GM18519 (cell line): ENCODE measurements around the gene MAGEA9B.
"Not testable (repeated sequence)": the region's sequence is repeated elsewhere in the genome, so short reads cannot be mapped to it uniquely, and the experiment has no call there.

Experiments used
- ATAC-seq: cut with Tn5 transposase; IDR thresholded peaks from one replicate; pipeline ENCODE4 v1.9.1; 2021; ENCODE audit warnings: mild to moderate bottlenecking, moderate library complexity; ENCODE audit not compliant: unreplicated experiment, low FRiP score

MAGEA9B gene

DNA sequence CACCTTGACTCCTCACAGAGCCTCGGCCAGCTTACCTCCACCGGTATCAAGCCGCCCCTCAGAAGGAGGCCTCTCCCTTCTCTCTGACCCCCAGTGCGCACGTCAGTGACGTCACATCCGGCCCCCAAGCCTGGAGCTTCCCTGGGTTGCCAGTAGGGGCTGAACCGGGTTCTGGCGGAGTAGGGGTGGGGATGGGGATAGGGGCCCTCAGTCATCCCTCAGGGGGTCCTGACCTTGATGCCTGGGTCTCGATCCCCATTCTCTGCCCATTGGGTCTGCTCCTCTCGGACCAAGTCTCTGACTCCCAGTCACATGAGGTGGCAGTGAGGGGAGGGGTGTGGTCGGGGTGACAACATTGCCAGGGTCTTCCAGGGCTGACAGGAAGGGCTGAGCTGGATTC is at the start of gene MAGEA9B:
TSS of gene MAGEA9B (minus strand) at position 101 of the 400 bp plus-strand sequence. CDS start 4,280 bp downstream, outside the sequence.
- ATAC-seq: not testable (repeated sequence)

GRCh38 chrX:149633511-149633910 is 46.3 kb upstream of the MAGEA9B start:
- ATAC-seq: no peak

- peak; percentile 73 for ATAC-seq
Measured at GRCh38 chrX:149631234-149632165, 44.2 kb upstream of the MAGEA9B start, which contains the start of gene TMEM185A. TSS of gene TMEM185A (minus strand) at chrX:149631792. CDS start at chrX:149631580, 212 bp downstream.

GRCh38 chrX:149630681-149631233 is 43.5 kb upstream of the MAGEA9B start:
- ATAC-seq: no peak

DNA sequence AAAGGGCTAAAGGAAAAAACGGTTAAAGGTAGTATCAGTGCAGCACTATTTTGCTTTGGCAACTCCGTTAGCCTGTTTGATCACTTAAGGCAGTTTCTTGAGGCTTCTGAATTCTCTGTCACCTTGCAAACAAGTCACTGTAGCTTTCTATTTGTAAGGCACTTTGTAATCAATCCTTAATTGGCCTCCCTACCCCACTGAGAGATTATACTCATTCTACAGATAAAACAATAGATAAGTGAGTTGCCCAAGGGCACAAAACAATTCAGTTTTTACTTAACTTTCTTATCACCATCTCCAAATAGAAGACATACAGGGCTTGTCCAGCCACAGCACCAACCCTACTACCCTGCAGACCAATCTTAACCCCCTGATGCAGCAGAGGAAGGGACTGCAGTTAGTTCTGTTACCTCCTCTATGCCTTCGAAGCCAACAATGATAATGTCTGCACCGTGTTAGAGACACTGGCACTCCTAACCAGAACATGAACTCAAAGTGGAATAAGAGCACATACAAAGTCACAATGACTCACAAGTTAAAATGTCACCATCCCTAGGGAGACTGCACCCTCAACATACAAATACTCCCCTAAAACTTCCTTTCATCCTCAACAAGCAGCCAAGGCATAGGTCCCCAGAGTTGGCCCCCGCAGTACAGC is 42.6 kb upstream of the MAGEA9B start:
- ATAC-seq: no peak

GRCh38 chrX:149628768-149629167 is 41.5 kb upstream of the MAGEA9B start:
- no peak for ATAC-seq

GRCh38 chrX:149628280-149628679 is 41.0 kb upstream of the MAGEA9B start:
- no peak for ATAC-seq

DNA sequence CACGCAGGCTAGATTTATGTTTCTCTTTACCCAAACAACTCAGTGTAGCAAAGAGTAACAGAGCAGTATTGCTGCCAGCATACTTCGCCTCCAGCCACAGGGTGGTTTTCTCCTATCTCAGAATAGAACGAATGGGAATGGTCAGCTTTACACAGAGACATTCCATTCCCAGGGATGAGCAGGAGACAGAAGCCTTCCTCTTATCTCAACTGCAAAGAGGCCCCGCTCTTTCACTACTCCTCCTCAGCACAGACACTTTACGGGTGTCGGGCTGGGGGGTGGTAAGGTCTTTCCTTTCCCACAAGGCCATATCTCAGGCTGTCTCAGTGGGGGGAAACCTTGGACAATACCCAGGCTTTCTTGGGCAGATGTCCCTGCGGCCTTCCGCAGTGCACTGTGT is 39.6 kb upstream of the MAGEA9B start:
- ATAC-seq: not testable (repeated sequence)

DNA sequence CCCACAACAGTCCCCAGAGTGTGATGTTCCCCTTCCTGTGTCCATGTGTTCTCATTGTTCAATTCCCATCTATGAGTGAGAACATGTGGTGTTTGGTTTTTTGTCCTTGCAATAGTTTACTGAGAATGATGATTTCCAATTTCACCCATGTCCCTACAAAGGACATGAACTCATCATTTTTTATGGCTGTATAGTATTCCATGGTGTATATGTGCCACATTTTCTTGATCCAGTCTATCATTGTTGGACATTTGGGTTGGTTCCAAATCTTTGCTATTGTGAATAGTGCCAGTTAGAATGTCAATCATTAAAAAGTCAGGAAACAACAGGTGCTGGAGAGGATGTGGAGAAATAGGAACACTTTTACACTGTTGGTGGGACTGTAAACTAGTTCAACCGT is 32.4 kb upstream of the MAGEA9B start:
- not testable (repeated sequence) for ATAC-seq

DNA sequence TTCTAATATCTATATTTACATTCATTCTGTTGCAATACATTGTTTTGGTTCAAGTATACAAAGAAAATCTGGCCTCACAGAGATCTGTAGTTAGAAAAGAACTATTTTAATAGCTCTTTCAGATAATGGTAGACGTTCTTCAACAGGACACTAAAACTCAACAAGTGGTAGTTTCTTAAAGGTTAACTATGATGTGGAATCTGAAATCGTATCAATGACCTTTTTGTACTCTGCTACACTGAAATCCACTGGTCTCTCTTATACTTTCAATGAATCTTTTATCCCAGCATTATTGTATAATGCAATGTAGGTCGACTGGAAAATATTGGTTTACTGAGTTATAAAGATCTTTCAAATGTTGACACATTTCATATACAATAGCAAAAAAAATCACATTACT is 31.6 kb upstream of the MAGEA9B start:
- no peak for ATAC-seq

GRCh38 chrX:149611623-149612175 is 24.4 kb upstream of the MAGEA9B start:
- no peak for ATAC-seq

GRCh38 chrX:149610511-149610910 is 23.3 kb upstream of the MAGEA9B start:
- no peak for ATAC-seq

DNA sequence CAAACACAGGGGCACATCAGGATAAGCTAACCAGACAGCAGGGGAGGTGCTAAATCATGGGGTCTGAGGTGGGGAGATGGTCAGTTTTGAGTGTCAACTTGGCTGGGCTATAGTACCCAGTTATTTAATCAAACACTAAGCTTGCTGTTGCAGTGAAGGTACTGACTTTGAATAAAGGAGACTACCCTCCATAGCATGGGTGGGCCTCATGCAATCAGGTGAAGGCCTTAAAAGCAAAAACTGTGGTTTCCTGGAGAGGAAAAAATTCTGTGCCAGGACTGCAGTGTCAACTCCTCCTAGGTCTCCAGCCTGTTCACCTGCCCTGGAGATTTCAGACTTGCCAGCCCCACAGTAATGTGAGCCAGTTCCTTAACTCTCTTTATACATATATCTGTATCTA is 20.4 kb upstream of the MAGEA9B start:
- no peak for ATAC-seq

DNA sequence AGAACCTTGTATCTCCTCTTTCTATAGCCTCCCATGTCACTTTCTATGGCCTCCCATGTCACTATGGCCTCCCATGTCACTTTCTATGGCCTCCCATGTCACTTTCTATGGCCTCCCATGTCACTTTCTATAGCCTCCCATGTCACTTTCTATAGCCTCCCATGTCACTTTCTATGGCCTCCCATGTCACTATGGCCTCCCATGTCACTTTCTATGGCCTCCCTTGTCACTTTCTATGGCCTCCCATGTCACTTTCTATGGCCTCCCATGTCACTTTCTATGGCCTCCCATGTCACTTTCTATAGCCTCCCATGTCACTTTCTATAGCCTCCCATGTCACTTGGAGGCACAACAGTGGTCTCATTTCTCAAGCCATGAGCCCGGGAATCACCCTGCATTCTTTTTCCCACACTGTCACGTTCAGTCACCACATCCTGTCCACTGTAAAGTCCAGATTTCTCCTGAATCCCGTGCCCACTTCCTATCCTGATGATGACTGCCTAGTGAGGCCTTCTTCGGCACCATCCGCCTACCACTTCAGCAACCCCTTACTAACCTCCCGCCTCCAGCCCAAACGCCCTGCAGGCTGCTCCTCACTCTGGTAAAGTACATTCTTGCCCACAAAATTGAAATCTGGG is 18.1 kb upstream of the MAGEA9B start:
- ATAC-seq: not testable (repeated sequence)

- ATAC-seq: not testable (repeated sequence)
Measured at GRCh38 chrX:149598603-149599002, 11.3 kb upstream of the MAGEA9B start.

DNA sequence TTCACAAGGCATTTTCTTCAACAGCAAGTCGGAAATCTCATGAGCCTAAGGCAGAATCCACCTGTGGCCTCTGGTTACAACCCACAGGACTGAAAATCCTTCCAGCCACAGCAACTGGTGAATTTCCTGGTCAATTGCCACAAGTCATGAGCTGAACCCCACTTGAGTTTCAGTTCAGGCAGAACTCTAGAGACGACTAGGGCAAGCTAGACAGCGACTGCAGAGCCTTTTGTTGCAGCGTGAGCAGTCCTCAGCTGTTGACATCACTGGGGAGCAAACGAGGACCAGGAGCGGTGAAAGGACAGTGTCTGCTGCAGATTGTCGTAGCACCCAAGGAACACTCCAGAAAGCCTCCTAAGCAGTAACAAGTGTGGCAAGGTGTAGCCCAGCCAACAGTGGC is 8.7 kb upstream of the MAGEA9B start:
- ATAC-seq: not testable (repeated sequence)

DNA sequence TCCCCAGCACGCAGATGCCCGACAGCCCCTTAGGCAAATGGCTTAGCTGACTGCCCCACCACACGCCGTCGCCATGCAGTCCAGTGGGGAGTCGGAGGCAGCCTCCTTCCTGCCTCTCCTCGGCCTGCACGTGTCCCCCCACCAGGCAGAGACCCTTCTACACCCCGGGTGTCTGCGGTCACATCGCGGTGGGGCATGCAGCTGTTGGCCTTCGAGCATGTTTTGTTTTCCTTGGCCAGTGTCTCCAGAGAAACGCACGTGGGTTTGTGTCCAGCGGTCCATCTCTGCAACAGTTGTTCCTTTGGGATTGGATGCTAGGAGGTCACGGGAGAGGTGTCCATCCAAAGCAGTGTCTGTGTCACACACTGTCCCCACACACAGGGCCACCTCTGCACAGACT is 8.0 kb upstream of the MAGEA9B start, which contains the start of gene HSFX2:
TSS of gene HSFX2 (minus strand) at position 101 of the 400 bp plus-strand sequence. CDS start 614 bp downstream, outside the sequence.
- ATAC-seq: not testable (repeated sequence)

- ATAC-seq: not testable (repeated sequence)
Measured at GRCh38 chrX:149590993-149591392, 3.7 kb upstream of the MAGEA9B start.

DNA sequence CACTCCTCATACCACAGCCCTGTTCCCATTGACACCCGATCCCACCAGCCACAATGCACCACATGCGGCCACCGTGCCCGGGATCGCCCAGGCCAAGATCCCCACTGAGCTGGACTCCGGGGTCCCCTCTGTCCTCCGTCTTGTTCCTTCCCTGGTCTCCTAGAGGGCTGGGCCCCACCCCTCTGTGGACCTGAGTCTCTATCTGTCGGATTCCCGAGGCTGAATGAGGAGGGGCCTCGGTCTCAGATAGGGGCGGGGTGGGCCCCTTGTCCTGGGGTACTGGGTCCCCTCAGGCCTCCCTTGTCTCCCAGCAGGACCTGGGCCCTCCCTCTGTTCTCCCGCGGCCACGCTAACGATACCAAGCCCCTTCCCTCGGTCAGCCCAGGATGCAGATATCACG is 1.6 kb downstream of the MAGEA9B start:
- ATAC-seq: not testable (repeated sequence)

DNA sequence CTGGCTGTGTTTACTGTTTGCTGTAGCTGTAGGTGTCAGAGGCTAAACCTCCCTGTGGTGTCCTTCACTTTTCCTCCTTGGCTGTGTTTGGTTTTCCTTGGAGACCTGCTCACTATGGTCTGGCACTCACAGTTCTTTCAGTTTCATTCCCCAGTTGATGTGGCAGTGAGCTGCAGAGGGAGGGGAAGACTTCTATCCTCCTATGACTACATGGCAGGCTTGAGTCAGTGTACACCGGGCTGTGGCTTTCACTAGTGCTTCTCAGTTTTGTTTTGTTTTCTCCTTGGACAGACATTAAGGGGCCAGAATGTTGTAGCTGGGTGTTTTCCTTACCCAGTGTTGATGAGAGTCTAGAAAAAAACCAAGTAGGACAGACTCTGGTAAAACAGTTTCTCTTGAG is 13.8 kb downstream of the MAGEA9B start:
- peak; percentile 100 for ATAC-seq
